ENCODE measurements around the gene BAAT.
"Not testable (repeated sequence)": the region's sequence is repeated elsewhere in the genome, so short reads cannot be mapped to it uniquely, and the experiment has no call there.

The BAAT gene

GRCh38 chr9:101384873-101385536 lies at the start of gene BAAT:
TSS of gene BAAT (minus strand) at chr9:101385006. CDS start at chr9:101371404, 13,602 bp downstream.
- not testable (repeated sequence) for DNase-seq (ENCODE audit: low read depth)

DNA sequence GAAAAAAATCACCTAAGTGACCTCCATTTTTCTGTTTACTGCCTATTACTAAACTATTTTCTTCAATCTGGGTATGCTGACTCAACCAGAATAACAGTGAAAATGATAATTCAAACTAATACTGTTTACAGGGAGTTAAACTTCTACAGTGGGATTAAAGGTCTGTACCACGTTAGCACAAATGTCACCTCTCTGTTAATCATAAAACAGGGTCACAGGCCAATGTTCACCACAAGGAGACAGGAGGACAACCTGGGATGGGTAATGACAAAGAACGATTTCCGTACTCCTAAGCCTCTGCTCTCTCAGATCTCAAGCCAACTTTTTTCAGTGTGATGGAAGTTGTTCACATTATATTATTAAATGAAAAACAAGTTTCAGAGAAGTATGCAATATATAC lies 48.4 kb upstream of the BAAT start:
- no peak for DNase-seq (ENCODE audit: low read depth)

DNA sequence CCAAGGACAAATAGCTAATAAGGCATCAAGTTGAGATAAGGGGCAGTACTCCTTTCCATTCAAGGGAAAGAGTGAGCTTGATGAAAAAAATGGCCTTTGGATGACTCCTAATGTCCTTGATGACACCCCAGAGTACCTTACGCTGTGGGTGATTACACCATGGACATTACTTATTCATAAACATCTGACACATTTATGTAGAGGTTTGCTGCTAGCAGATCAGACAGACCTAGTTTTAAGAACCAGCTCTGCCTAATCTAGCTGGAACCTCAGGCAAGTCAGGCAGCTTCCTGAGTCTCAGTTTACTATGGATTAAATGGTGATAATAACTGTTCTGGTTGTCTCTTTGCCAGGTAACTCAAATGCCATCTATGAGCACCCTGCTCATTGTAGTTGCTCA lies 47.9 kb upstream of the BAAT start:
- no peak for DNase-seq (ENCODE audit: low read depth)

GRCh38 chr9:101432171-101432570 lies 47.4 kb upstream of the BAAT start:
- no peak for DNase-seq (ENCODE audit: low read depth)

GRCh38 chr9:101429736-101430135 lies 44.9 kb upstream of the BAAT start:
- DNase-seq (ENCODE audit: low read depth), result no peak

DNA sequence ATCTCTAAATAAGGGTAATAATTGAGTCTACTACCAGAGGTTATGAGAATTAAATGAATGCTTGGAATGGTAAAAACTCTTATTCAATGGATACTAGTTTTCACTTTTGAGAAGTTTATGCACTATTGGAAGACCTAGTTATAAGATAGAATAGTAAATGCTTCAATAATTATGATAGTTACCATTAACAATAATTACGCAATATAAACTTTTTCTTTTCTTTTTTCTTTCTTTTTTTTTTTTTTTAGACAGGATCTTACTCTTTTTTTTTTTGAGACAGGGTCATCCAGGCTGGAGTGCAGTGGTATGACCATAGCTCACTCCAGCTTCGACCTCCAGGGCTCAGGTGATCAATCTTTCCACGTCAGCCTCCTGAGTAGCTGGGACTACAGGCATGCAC lies 44.1 kb upstream of the BAAT start:
- no peak for DNase-seq (ENCODE audit: low read depth)

DNA sequence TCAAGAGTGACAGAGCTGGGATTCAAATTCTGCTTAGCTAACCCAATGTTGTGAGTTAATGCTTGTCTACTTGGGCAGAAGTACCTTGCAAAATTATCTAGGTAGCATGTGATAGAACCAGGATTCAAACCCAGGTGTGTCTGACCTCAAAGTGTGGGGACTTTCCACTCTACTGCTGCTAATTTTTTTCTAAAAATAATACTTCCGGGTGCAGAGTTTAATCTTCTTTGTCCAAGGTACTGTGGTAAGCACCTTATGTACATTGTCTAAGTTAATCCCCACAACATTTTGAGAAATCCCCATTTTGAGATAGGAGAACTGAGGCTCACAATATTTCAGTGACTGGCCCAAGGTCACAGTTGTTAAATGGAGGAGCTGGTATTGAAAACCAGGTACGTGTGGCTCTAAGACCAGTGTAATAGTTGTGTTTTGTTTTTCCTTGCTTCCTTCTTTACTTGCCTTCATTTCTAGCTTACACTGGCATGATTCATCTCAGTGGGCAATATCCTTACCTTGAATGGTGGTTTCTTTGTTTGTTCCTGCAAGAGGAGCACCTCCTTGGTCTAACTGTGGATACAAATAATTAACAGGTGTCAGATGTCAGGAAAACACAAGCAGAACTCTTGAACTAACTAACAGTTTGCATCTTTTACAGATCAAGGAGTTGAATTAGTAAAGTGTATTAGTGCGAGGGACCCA lies 43.3 kb upstream of the BAAT start:
- no peak for DNase-seq (ENCODE audit: low read depth)

DNA sequence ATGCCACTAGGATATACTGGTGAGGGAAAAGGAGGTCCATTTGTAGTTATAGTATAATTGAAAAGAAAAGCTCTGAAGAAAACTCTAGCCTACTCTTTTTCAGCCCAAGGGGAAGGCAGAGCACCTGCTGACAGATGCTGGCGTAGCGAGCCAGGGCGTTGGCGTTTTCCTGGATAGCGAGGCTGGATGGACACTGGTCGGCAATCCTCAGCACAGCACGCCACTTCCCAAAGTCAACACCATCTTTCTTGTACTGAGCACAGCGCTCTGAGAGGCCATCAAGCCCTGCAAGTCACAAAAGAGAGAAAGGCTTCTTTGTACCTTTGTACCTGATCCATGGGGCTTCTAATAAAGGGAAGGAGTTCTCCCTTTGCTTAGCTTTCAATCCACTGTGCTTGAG lies 42.6 kb upstream of the BAAT start:
- no peak for DNase-seq (ENCODE audit: low read depth)

DNA sequence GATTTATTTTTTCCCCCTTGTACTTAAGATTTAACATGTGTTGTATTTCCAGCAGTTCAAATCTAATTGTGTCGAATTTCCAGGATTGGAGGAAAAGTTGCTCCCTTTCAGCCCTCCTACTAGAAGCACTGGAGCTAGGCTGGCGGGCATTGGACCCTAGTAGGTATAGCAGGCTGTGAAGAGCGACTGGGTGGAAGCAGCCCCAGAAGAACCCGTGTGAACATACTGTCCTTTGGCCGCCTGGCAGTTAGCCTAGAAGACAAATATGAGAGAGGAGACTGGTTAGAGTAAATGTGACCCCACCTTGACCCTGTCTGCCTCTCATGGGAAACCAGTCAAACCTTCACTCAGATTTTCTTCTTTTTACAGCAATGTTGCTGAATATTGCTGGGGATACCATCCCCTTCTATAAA lies 36.9 kb upstream of the BAAT start:
- no peak for DNase-seq (ENCODE audit: low read depth)

- DNase-seq (ENCODE audit: low read depth), result no peak
Observed at GRCh38 chr9:101419863-101420262, 35.1 kb upstream of the BAAT start.

- DNase-seq (ENCODE audit: low read depth), result no peak
Observed at GRCh38 chr9:101418518-101419430, 34.0 kb upstream of the BAAT start.

- DNase-seq (ENCODE audit: low read depth), result no peak
Observed at GRCh38 chr9:101417977-101418376, 33.2 kb upstream of the BAAT start.

DNA sequence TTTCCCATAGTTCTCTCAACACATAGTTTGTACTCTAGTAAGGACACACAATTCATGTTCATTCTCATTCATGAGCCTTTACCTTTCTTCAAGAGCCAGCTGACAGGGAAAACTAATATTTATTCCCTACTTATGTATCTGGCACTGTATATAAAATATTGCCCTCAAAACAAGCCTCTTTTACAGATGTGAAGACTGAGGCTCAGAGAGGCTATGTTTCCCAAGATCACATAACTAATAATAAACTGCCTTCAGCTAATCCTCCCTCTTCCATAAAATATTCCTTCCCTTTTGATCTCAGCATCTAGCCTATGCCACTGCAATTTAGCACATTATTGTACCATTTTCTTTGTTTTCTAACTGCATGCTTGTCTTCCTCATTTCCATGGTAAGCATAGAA lies 32.6 kb upstream of the BAAT start:
- no peak for DNase-seq (ENCODE audit: low read depth)

GRCh38 chr9:101415578-101415977 lies 30.8 kb upstream of the BAAT start:
- no peak for DNase-seq (ENCODE audit: low read depth)

- DNase-seq (ENCODE audit: low read depth), result no peak
Observed at GRCh38 chr9:101414839-101415238, 30.0 kb upstream of the BAAT start.

GRCh38 chr9:101409079-101409477 lies 24.3 kb upstream of the BAAT start:
- no peak for DNase-seq (ENCODE audit: low read depth)

GRCh38 chr9:101408374-101409078 lies 23.7 kb upstream of the BAAT start:
- DNase-seq (ENCODE audit: low read depth), result no peak

DNA sequence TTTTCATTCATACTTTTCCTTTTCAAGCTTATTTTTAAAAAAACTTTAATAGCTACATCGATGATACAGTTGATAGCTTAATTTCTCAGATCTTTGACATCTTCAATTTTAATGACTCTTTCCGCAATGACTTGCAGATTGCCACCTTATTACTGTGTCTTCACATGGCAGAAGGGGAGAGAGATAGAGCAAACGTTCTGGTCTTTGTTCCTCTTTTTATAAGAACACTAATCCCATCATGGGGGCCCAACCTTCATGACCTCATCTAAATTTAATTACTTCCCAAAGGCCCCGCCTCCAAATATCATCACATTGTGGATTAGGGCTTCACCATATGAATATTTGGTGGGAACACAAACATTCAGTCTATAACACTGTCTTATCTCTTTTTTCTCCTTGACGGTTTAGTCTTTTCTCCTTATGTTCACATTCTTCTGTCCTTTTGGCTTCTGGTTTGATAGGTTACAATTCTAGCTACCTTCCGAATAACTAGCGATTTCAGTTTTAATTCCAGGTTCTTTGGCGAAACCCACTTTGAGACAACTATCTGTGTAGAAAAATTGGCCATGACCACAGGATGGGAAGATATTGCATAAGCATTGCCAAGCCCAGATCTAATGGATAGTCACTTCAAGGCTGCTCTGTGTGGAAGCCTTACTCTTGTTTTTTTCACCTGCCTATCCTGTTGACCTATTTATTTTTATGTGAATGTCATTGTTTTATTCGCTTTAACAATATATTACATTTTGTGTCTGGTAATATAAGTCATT lies 18.9 kb upstream of the BAAT start:
- DNase-seq (ENCODE audit: low read depth), result no peak

- DNase-seq (ENCODE audit: low read depth), result no peak
Observed at GRCh38 chr9:101400120-101400519, 15.3 kb upstream of the BAAT start.

DNA sequence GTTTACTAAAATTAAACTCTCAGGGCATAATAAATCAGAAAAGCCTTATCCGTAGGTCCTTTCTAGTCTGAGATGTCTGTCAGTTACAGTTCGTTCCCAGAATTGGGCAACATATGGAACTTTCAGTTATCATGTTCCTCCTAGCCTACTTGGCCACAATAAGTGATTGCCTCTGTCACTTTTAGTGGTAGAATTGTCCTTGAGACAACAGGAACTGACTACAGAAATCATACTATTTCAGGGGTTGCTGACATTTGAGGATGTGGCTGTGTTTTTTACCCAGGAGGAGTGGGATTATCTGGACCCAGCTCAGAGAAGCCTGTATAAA lies 14.8 kb upstream of the BAAT start:
- DNase-seq (ENCODE audit: low read depth), result no peak

- no peak for DNase-seq (ENCODE audit: low read depth)
Observed at GRCh38 chr9:101398930-101399642, 14.3 kb upstream of the BAAT start.
